Smooth muscle cell (in vitro differentiated cells): Measurements from ENCODE around the gene BMX. TPM values are rescaled to one million over a fixed set of nuclear protein-coding genes. Genes with fewer than 3 reads are reported as not detected.
A peak's percentile ranks its signal among the peaks of the same experiment; 100 is the strongest.

Source experiments
- DNase-seq: peaks from one replicate; lab custom pipeline; 2025; ENCODE audit not compliant: unreplicated experiment; lab: John Stamatoyannopoulos, UW
- H2AFZ ChIP-seq: fragments of 200-600 bp; sonication (generic); 2 replicates; pipeline ENCODE4 v1.6.0; 2016; ENCODE audit warnings: antibody characterized with exemption, low read depth, mild to moderate bottlenecking
- H3F3A ChIP-seq: fragments of 200-600 bp; sonication (generic); 2 replicates; pipeline ENCODE4 v1.6.0; 2017; ENCODE audit warnings: antibody characterized with exemption, low read depth
- H3K27ac ChIP-seq: fragments of 200-600 bp; sonication (generic); 2 replicates; pipeline ENCODE4 v1.5.1; 2016; ENCODE audit warnings: low read depth, mild to moderate bottlenecking
- H3K27me3 ChIP-seq: fragments of 200-600 bp; sonication (generic); 2 replicates; pipeline ENCODE4 v1.6.1; 2016; ENCODE audit warnings: low read depth, mild to moderate bottlenecking
- H3K36me3 ChIP-seq: fragments of 200-600 bp; sonication (generic); 2 replicates; pipeline ENCODE4 v1.5.1; 2016; ENCODE audit warnings: low read depth
- H3K4me1 ChIP-seq: fragments of 200-600 bp; sonication (generic); 2 replicates; pipeline ENCODE4 v1.5.1; 2016; ENCODE audit warnings: low read depth
- H3K4me2 ChIP-seq: fragments of 200-600 bp; sonication (generic); 2 replicates; pipeline ENCODE4 v1.6.0; 2016; ENCODE audit warnings: mild to moderate bottlenecking
- H3K4me3 ChIP-seq: fragments of 200-600 bp; sonication (generic); 2 replicates; pipeline ENCODE4 v1.5.1; 2016; ENCODE audit warnings: mild to moderate bottlenecking
- H3K79me2 ChIP-seq: fragments of 200-600 bp; sonication (generic); 2 replicates; pipeline ENCODE4 v1.6.0; 2016; ENCODE audit warnings: low read depth, mild to moderate bottlenecking
- H3K9ac ChIP-seq: fragments of 200-600 bp; sonication (generic); 2 replicates; pipeline ENCODE4 v1.6.0; 2016; ENCODE audit warnings: low read depth
- H3K9me3 ChIP-seq: fragments of 200-600 bp; sonication (generic); replicated peaks from 2 replicates; pipeline ENCODE4 v1.5.1; 2016; ENCODE audit warnings: low read depth
- H4K20me1 ChIP-seq: fragments of 200-600 bp; sonication (generic); 2 replicates; pipeline ENCODE4 v1.6.0; 2016; ENCODE audit warnings: low read depth
- CTCF ChIP-seq: fragments of 200-600 bp; sonication (generic); IDR thresholded peaks from 2 replicates; pipeline ENCODE4 v1.5.1; 2017; ENCODE audit warnings: borderline replicate concordance, mild to moderate bottlenecking, antibody characterized with exemption; ENCODE audit not compliant: insufficient read depth, poor library complexity, severe bottlenecking
- WGBS: methylation state at CpG from one replicate; pipeline ENCODE4 v1.1.7; 2016; ENCODE audit warnings: low lambda C conversion rate; 5-methylcytosine and 5-hydroxymethylcytosine counted together
- polyA plus RNA-seq: library from polyadenylated mRNA; unstranded; fragments of >200 nt; fragmentation: Nextera tagmentation; extraction: Ambion mirVana; gene quantifications from 2 replicates; pipeline ENCODE4 v1.2.1, GENCODE V29; 2016
- total RNA-seq: library from RNA; depleted of rRNA; stranded (reverse); fragments of >200 nt; gene quantifications from 2 replicates; pipeline ENCODE4 v1.2.3, GENCODE V29; 2014

BMX gene
- total and polyA plus RNA-seq, 2 experiments from 2014 or later = not detected

- Histone ChIP-seq H3F3A (no peaks in the 10 kb centered on the region), H2AFZ (no peak overlapping the region), H3K27me3 (no peaks in the 10 kb centered on the region), H3K36me3 (no peaks in the 10 kb centered on the region), H3K4me1 (no peaks in the 10 kb centered on the region), H3K9me3 (no peaks in the 10 kb centered on the region), H4K20me1 (no peaks in the 10 kb centered on the region), H3K27ac (no peak overlapping the region), H3K79me2 (no peaks in the 10 kb centered on the region), H3K4me3 (no peak overlapping the region), H3K4me2 (peak overlapping the region; percentile 19), H3K9ac (no peak overlapping the region)
- TF ChIP-seq CTCF = no peak
- no peak for DNase-seq
- 50% methylated on average over 3 of the region's 3 CpGs for WGBS
These were observed 97.4 kb downstream of the BMX start for GRCh38 chrX:15598026-15598425.

DNA sequence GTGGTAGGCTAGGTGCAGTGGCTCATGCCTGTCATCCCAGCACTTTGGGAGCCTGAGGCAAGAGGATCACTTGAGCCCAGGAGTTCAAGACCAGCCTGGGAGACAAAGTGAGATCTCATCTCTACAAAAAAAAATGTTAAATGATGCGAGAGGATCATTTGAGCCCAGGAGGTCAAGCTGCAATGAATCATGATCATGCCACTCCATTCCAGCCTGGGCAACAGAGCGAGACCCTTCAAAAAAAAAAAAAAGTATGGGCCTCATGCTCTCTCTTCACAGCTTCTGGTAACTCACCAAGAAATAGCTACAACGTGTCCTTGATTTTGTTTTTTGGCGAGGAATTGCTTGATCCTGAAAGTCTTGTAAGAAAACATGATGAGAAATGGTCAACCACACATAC lies 98.9 kb downstream of the BMX start:
- TF ChIP-seq CTCF = no peak
- H3K27me3 ChIP-seq = no peaks in the 10 kb centered on the region
- peak overlapping the region; percentile 51 for H3K27ac ChIP-seq
- H3K9me3 ChIP-seq = no peaks in the 10 kb centered on the region
- no peaks in the 10 kb centered on the region for H4K20me1 ChIP-seq
- 86% methylated on average over 4 of the region's 4 CpGs for WGBS
- H3K4me3 ChIP-seq = no peak overlapping the region
- no peak overlapping the region for H3K4me2 ChIP-seq
- H3K36me3 ChIP-seq = no peaks in the 10 kb centered on the region
- H2AFZ ChIP-seq = no peak overlapping the region
- no peak overlapping the region for H3K9ac ChIP-seq
- no peaks in the 10 kb centered on the region for H3F3A ChIP-seq
- no peaks in the 10 kb centered on the region for H3K79me2 ChIP-seq
- H3K4me1 ChIP-seq = no peaks in the 10 kb centered on the region
- DNase-seq = no peak

DNA sequence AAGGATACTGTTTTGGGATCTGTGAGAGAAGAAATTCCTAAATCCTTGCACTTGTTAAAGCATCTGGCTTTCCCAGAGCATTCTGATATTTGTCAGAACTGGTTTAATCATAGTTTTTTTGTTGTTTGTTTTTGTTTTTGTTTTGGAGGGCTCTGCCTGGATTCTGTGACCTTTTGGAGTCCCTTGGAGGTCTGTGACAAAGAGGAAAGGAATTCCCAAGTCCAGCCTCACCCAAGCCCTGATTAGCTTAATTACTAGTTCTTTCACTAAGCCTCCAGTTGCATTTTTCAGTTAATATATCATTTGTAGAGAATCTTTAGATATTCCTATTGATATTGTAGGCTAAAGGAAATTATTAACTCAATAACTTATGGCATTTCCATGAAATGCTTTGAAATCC lies 99.4 kb downstream of the BMX start:
- no peaks in the 10 kb centered on the region for H3K79me2 ChIP-seq
- no peak overlapping the region for H3K9ac ChIP-seq
- H3K36me3 ChIP-seq = no peaks in the 10 kb centered on the region
- no peaks in the 10 kb centered on the region for H3K4me1 ChIP-seq
- H3K27ac ChIP-seq = peak overlapping the region; percentile 51
- peak overlapping the region; percentile 3 for H3K4me2 ChIP-seq
- no peaks in the 10 kb centered on the region for H3F3A ChIP-seq
- H3K27me3 ChIP-seq = no peaks in the 10 kb centered on the region
- no peak for TF ChIP-seq CTCF
- DNase-seq = no peak
- H2AFZ ChIP-seq = no peak overlapping the region
- no peak overlapping the region for H3K4me3 ChIP-seq
- H3K9me3 ChIP-seq = no peaks in the 10 kb centered on the region
- H4K20me1 ChIP-seq = no peaks in the 10 kb centered on the region

GRCh38 chrX:15600745-15601144 lies 100.1 kb downstream of the BMX start, which contains the start of gene ACE2:
ACE2 (minus strand) TSS chrX:15600960; CDS start chrX:15600911, 49 bp downstream.
- peak within 1 kb of the TSS; percentile 3 for H3K4me2 ChIP-seq
- no peak for DNase-seq

More at GRCh38 chrX:15600745-15601144, 100.1 kb downstream of the BMX start, which contains the start of gene ACE2:
- peak within 1 kb of the TSS; percentile 51 for H3K27ac ChIP-seq
- no peaks in the 10 kb centered on the region for H3K9me3 ChIP-seq
- no peak within 1 kb of the TSS for H3K4me3 ChIP-seq
- no peaks in the 10 kb centered on the region for H3K27me3 ChIP-seq
- no peaks in the 10 kb centered on the region for H3K79me2 ChIP-seq
- no peak within 1 kb of the TSS for H2AFZ ChIP-seq
- no peaks in the 10 kb centered on the region for H3K4me1 ChIP-seq
- H3K36me3 ChIP-seq = no peaks in the 10 kb centered on the region
- H4K20me1 ChIP-seq = no peaks in the 10 kb centered on the region
- H3K9ac ChIP-seq = no peak within 1 kb of the TSS
- 82% methylated on average over 4 of the region's 4 CpGs for WGBS
- no peaks in the 10 kb centered on the region for H3F3A ChIP-seq
- TF ChIP-seq CTCF = no peak
